ENCODE data around the gene ERN2. TPM values are rescaled to one million over a fixed set of nuclear protein-coding genes. Genes with fewer than 3 reads are reported as not detected.
"Not testable (repeated sequence)": the region's sequence is repeated elsewhere in the genome, so short reads cannot be mapped to it uniquely, and the experiment has no call there.

Gene ERN2
- total RNA-seq, 1 donor from 2014 or later = not detected

GRCh38 chr16:23724096-23724784, 11.2 kb upstream of the ERN2 start:
- no peak for DNase-seq (ENCODE audit: extremely low read depth, low read depth, low spot score)

- DNase-seq (ENCODE audit: extremely low read depth, low read depth, low spot score) = not testable (repeated sequence)
These were observed 9.7 kb upstream of the ERN2 start for GRCh38 chr16:23722613-23723240.

- no peak for DNase-seq (ENCODE audit: extremely low read depth, low read depth, low spot score)
These were observed 3.5 kb upstream of the ERN2 start for GRCh38 chr16:23716484-23716883.

- DNase-seq (ENCODE audit: extremely low read depth, low read depth, low spot score) = no peak
These were observed 1.2 kb downstream of the ERN2 start for GRCh38 chr16:23711785-23712184.

GRCh38 chr16:23710504-23710903, 2.5 kb downstream of the ERN2 start:
- DNase-seq (ENCODE audit: extremely low read depth, low read depth, low spot score) = no peak

- DNase-seq (ENCODE audit: extremely low read depth, low read depth, low spot score) = no peak
These were observed 3.0 kb downstream of the ERN2 start for GRCh38 chr16:23710008-23710407.

- DNase-seq (ENCODE audit: extremely low read depth, low read depth, low spot score) = no peak
These were observed 3.5 kb downstream of the ERN2 start for GRCh38 chr16:23709536-23709935.

GRCh38 chr16:23706439-23706838, 6.6 kb downstream of the ERN2 start:
- DNase-seq (ENCODE audit: extremely low read depth, low read depth, low spot score) = no peak

GRCh38 chr16:23705517-23705902, 7.5 kb downstream of the ERN2 start:
- no peak for DNase-seq (ENCODE audit: extremely low read depth, low read depth, low spot score)

- DNase-seq (ENCODE audit: extremely low read depth, low read depth, low spot score) = no peak
These were observed 8.1 kb downstream of the ERN2 start for GRCh38 chr16:23704772-23705516.

- no peak for DNase-seq (ENCODE audit: extremely low read depth, low read depth, low spot score)
These were observed 10.1 kb downstream of the ERN2 start for GRCh38 chr16:23702951-23703350.

GRCh38 chr16:23701045-23701444, 12.0 kb downstream of the ERN2 start:
- no peak for DNase-seq (ENCODE audit: extremely low read depth, low read depth, low spot score)

GRCh38 chr16:23700509-23700908, 12.5 kb downstream of the ERN2 start:
- DNase-seq (ENCODE audit: extremely low read depth, low read depth, low spot score) = no peak

GRCh38 chr16:23700093-23700492, 12.9 kb downstream of the ERN2 start:
- no peak for DNase-seq (ENCODE audit: extremely low read depth, low read depth, low spot score)

GRCh38 chr16:23699100-23699499, 13.9 kb downstream of the ERN2 start:
- no peak for DNase-seq (ENCODE audit: extremely low read depth, low read depth, low spot score)

- DNase-seq (ENCODE audit: extremely low read depth, low read depth, low spot score) = no peak
These were observed 17.3 kb downstream of the ERN2 start for GRCh38 chr16:23695756-23696155.

GRCh38 chr16:23694644-23695373, 18.2 kb downstream of the ERN2 start:
- no peak for DNase-seq (ENCODE audit: extremely low read depth, low read depth, low spot score)

GRCh38 chr16:23694265-23694643, 18.8 kb downstream of the ERN2 start:
- DNase-seq (ENCODE audit: extremely low read depth, low read depth, low spot score) = no peak

GRCh38 chr16:23692190-23692837, 20.7 kb downstream of the ERN2 start:
- no peak for DNase-seq (ENCODE audit: extremely low read depth, low read depth, low spot score)

- DNase-seq (ENCODE audit: extremely low read depth, low read depth, low spot score) = no peak
These were observed 21.4 kb downstream of the ERN2 start for GRCh38 chr16:23691483-23692189.

Measured in glomerular endothelial cell (primary cell).